Measurements from ENCODE around the gene FAM200C. TPM values are rescaled to one million over a fixed set of nuclear protein-coding genes. Genes with fewer than 3 reads are reported as not detected.

FAM200C gene
- total RNA-seq, 4 donors from 2014 or later: 0.37 to 7.8 (median 2.5) TPM

DNA sequence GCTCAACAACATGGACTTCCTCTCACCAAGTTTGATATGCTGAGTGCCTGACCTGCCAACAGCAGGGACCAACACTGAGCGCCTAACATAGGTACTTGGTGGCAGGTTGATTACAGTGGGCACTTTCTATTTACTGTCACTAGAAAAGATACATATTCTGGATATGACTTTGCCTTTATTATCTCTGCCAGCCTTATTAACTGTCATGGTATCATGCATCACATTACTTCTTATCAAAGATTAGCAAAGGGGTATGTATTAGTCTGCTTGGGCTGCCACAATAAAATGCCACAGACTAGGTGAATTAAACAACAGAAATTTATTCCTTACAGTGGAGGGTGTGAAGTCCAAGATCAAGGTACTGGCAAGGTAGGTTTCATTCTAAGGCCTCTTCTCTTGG is 15.2 kb downstream of the FAM200C start:
- in situ Hi-C loops (cut with MboI; ENCODE audit: low pct_ligation_motif_present in 1 of 4, low pct_unique_long_range_greater_than_20kb in 1 of 4, low sequenced_read_pairs in 3 of 4): no loop called here
- intact Hi-C loops (cut with DNase I; ENCODE audit: low total_unique reads): no loop called here
- WGBS, 2 donors (ENCODE audit: low coverage in 1 of 2): 96 to 100% methylated on average over 1 of the region's 1 CpG

DNA sequence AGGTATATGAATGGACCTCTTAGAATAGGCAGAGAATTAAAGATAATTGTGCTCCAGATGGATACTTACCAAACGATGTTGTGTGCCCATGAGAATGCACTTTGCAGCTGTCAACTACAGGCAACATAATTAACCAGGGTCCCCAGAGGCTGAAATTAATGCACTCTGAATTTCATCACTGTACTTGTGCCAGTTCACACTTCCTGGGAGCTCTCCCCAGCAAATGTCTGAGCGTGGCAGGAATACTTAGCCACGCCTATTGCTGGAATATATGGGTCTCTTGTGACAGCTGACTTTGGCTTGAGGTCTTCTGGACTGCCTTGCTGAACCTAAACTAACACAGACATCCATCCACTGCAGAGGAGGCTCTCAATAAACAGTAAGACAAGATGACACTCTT is 17.5 kb downstream of the FAM200C start:
- 44% methylated on average over 3 of the region's 3 CpGs; no CpG with 5 or more reads in 1 of the 2 donors for WGBS, 2 donors (ENCODE audit: low coverage in 1 of 2)

More for the DNA sequence above, 15.2 kb downstream of the FAM200C start:
- TF ChIP-seq POLR2A (IDR thresholded peaks at IDR 0.05) (no peak), POLR2AphosphoS5 (IDR thresholded peaks at IDR 0.05) (no peak)
- no peak overlapping the region for H3K27ac ChIP-seq
- no peaks in the 10 kb centered on the region for H3K27me3 ChIP-seq
- H3K9me3 ChIP-seq: peaks cover 8 to 10% of the 10 kb centered on the region in 2 donors
- H3K4me1 ChIP-seq: no peaks in the 10 kb centered on the region
- H3K36me3 ChIP-seq: no peaks in the 10 kb centered on the region
- no peak overlapping the region for H3K4me3 ChIP-seq
- DNase-seq: no peak

DNA sequence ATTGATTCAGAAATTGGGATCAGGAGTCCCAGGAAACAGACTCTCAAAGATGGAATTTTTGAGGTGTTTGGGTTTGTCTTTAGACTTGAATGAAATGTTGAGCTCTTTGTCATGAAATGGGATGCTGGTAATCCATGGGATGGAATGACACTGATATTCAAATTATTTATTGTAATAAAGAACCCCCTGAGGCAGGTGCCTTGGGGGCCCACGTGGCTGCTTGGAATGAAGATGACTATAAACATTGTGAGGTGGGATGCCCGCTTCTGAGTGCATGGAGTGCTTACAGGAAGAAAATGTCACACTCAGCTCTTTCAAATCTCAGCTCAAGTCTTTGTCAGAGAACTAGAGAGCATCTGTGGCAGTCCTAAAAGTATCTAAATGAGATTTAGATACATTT is 19.8 kb downstream of the FAM200C start:
- no peaks in the 10 kb centered on the region for H3K9me3 ChIP-seq
- 67 to 75% methylated on average over 2 of the region's 2 CpGs for WGBS, 2 donors (ENCODE audit: low coverage in 1 of 2)
- H3K27me3 ChIP-seq: peaks cover 2% of the 10 kb centered on the region
- TF ChIP-seq POLR2A (IDR thresholded peaks at IDR 0.05): no peak
- TF ChIP-seq, protein P1, sequence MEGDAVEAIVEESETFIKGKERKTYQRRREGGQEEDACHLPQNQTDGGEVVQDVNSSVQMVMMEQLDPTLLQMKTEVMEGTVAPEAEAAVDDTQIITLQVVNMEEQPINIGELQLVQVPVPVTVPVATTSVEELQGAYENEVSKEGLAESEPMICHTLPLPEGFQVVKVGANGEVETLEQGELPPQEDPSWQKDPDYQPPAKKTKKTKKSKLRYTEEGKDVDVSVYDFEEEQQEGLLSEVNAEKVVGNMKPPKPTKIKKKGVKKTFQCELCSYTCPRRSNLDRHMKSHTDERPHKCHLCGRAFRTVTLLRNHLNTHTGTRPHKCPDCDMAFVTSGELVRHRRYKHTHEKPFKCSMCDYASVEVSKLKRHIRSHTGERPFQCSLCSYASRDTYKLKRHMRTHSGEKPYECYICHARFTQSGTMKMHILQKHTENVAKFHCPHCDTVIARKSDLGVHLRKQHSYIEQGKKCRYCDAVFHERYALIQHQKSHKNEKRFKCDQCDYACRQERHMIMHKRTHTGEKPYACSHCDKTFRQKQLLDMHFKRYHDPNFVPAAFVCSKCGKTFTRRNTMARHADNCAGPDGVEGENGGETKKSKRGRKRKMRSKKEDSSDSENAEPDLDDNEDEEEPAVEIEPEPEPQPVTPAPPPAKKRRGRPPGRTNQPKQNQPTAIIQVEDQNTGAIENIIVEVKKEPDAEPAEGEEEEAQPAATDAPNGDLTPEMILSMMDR (IDR thresholded peaks at IDR 0.05): no peak
- no peaks in the 10 kb centered on the region for H3K36me3 ChIP-seq
- DNase-seq: no peak
- no peak overlapping the region for H3K4me3 ChIP-seq
- in situ Hi-C loops (cut with MboI; ENCODE audit: low pct_ligation_motif_present in 1 of 4, low pct_unique_long_range_greater_than_20kb in 1 of 4, low sequenced_read_pairs in 3 of 4) (no loop called here), intact Hi-C loops (cut with DNase I; ENCODE audit: low total_unique reads) (no loop called here)
- H3K4me1 ChIP-seq: no peaks in the 10 kb centered on the region
- H3K27ac ChIP-seq: no peak overlapping the region

More for the DNA sequence above, 17.5 kb downstream of the FAM200C start:
- H3K27ac ChIP-seq: no peak overlapping the region
- in situ Hi-C loops (cut with MboI; ENCODE audit: low pct_ligation_motif_present in 1 of 4, low pct_unique_long_range_greater_than_20kb in 1 of 4, low sequenced_read_pairs in 3 of 4): no loop called here
- H3K9me3 ChIP-seq: peaks cover 2 to 4% of the 10 kb centered on the region in 2 donors
- no peaks in the 10 kb centered on the region for H3K36me3 ChIP-seq
- DNase-seq: no peak
- intact Hi-C loops (cut with DNase I; ENCODE audit: low total_unique reads): no loop called here
- H3K27me3 ChIP-seq: no peaks in the 10 kb centered on the region
- no peaks in the 10 kb centered on the region for H3K4me1 ChIP-seq
- no peak overlapping the region for H3K4me3 ChIP-seq
- TF ChIP-seq, protein P1 (IDR thresholded peaks at IDR 0.05): no peak
- TF ChIP-seq POLR2A (IDR thresholded peaks at IDR 0.05) (no peak), POLR2AphosphoS5 (IDR thresholded peaks at IDR 0.05) (no peak), EP300 (IDR thresholded peaks at IDR 0.05; ENCODE audit: low read depth) (no peak)

GRCh38 chr5:160379511-160379910 is 20.3 kb downstream of the FAM200C start:
- no peaks in the 10 kb centered on the region for H3K36me3 ChIP-seq
- no peaks in the 10 kb centered on the region for H3K9me3 ChIP-seq
- TF ChIP-seq POLR2A (IDR thresholded peaks at IDR 0.05): no peak
- TF ChIP-seq, protein P1 (IDR thresholded peaks at IDR 0.05): no peak
- no peak for TF ChIP-seq POLR2AphosphoS5 (IDR thresholded peaks at IDR 0.05)
- TF ChIP-seq EP300 (IDR thresholded peaks at IDR 0.05; ENCODE audit: low read depth): no peak
- no peak overlapping the region for H3K4me3 ChIP-seq
- intact Hi-C loops (cut with DNase I; ENCODE audit: low total_unique reads) (no loop called here), in situ Hi-C loops (cut with MboI; ENCODE audit: low pct_ligation_motif_present in 1 of 4, low pct_unique_long_range_greater_than_20kb in 1 of 4, low sequenced_read_pairs in 3 of 4) (no loop called here)
- no peak overlapping the region for H3K27ac ChIP-seq
- peaks cover 3% of the 10 kb centered on the region for H3K27me3 ChIP-seq
- H3K4me1 ChIP-seq: no peaks in the 10 kb centered on the region
- no peak for DNase-seq
- 37 to 48% methylated on average over 4 of the region's 4 CpGs for WGBS, 2 donors (ENCODE audit: low coverage in 1 of 2)

- H3K4me3 ChIP-seq: no peak overlapping the region
- in situ Hi-C loops (cut with MboI; ENCODE audit: low pct_ligation_motif_present in 1 of 4, low pct_unique_long_range_greater_than_20kb in 1 of 4, low sequenced_read_pairs in 3 of 4): no loop called here
- no peaks in the 10 kb centered on the region for H3K4me1 ChIP-seq
- no peaks in the 10 kb centered on the region for H3K36me3 ChIP-seq
- 69 to 81% methylated on average over 2 of the region's 2 CpGs for WGBS, 2 donors (ENCODE audit: low coverage in 1 of 2)
- no peak for DNase-seq
- TF ChIP-seq, protein P1 (IDR thresholded peaks at IDR 0.05): no peak
- no peak for TF ChIP-seq POLR2A (IDR thresholded peaks at IDR 0.05)
- H3K27me3 ChIP-seq: peaks cover 3% of the 10 kb centered on the region
- no peaks in the 10 kb centered on the region for H3K9me3 ChIP-seq
- H3K27ac ChIP-seq: no peak overlapping the region
- intact Hi-C loops (cut with DNase I; ENCODE audit: low total_unique reads): no loop called here
Measured at GRCh38 chr5:160378330-160378729, 21.5 kb downstream of the FAM200C start.
